ENCODE data around the gene PIP4K2C.

Gene PIP4K2C

DNA sequence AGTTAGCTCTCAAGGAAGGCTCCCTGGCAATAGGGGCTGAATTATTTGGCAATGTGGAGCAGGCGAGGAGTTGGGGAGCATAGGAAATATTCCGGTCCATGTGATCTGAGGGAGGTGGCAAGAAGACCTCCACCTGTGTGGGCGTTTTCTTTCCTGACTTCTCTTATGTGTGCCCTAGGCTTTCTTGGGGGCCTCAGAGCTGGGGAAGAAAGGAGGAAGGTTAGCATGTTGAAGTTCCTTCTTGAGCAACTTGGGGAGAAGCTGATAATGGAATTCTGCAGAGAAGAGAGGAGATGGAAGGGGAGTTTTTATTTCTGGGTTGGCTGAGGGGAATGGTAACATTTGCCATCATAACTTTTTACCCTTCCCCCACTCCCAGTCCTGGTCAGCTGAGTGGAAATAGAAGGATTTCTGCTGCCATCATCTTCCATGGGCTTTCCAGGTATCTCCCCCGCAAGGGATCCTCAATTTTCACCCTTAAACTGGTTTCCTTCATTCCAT, 14.9 kb downstream of the PIP4K2C start:
- no peak for TF ChIP-seq CTCF (IDR thresholded peaks at IDR 0.05; ENCODE audit: insufficient read depth, low read length, poor library complexity, severe bottlenecking)
- no peak for TF ChIP-seq EZH2phosphoT487 (conservative IDR thresholded peaks at IDR 0.05; ENCODE audit: low read length)
- Histone ChIP-seq H3K9me3 (ENCODE audit: insufficient read depth, low read length) (no peaks in the 10 kb centered on the region), H3K27ac (ENCODE audit: low read depth, low read length) (no peak overlapping the region), H3K79me2 (ENCODE audit: insufficient read depth, low read length) (no peaks in the 10 kb centered on the region), H3K4me3 (ENCODE audit: insufficient read depth, low read length, poor library complexity, severe bottlenecking) (no peak overlapping the region), H2AFZ (ENCODE audit: low read depth, low read length, severe bottlenecking) (no peak overlapping the region), H3F3A (ENCODE audit: insufficient read depth) (0 out of 2 replicates have a peak, but pooled peaks cover 6% of the 10 kb centered on the region), H4K20me1 (ENCODE audit: low read depth, low read length) (no peaks in the 10 kb centered on the region), H3K36me3 (ENCODE audit: low read length) (no peaks in the 10 kb centered on the region), H3K27me3 (ENCODE audit: low read length) (no peaks in the 10 kb centered on the region), H3K9me2 (replicated peaks; ENCODE audit: insufficient read depth, low read length) (no peaks in the 10 kb centered on the region), H3K4me2 (ENCODE audit: low read depth, low read length, poor library complexity, severe bottlenecking) (no peak overlapping the region), H3K9ac (ENCODE audit: low read length) (no peak overlapping the region)

GRCh38 chr12:57606399-57606798, 15.4 kb downstream of the PIP4K2C start:
- H3F3A ChIP-seq (ENCODE audit: insufficient read depth), result 0 out of 2 replicates have a peak, but pooled peaks cover 6% of the 10 kb centered on the region
- no peak overlapping the region for H2AFZ ChIP-seq (ENCODE audit: low read depth, low read length, severe bottlenecking)
- no peak overlapping the region for H3K4me2 ChIP-seq (ENCODE audit: low read depth, low read length, poor library complexity, severe bottlenecking)
- H3K4me3 ChIP-seq (ENCODE audit: insufficient read depth, low read length, poor library complexity, severe bottlenecking), result no peak overlapping the region
- no peaks in the 10 kb centered on the region for H3K27me3 ChIP-seq (ENCODE audit: low read length)
- H3K79me2 ChIP-seq (ENCODE audit: insufficient read depth, low read length), result no peaks in the 10 kb centered on the region
- H3K27ac ChIP-seq (ENCODE audit: low read depth, low read length), result no peak overlapping the region
- TF ChIP-seq EZH2phosphoT487 (conservative IDR thresholded peaks at IDR 0.05; ENCODE audit: low read length), result no peak
- TF ChIP-seq CTCF (IDR thresholded peaks at IDR 0.05; ENCODE audit: insufficient read depth, low read length, poor library complexity, severe bottlenecking), result no peak
- no peaks in the 10 kb centered on the region for H3K9me3 ChIP-seq (ENCODE audit: insufficient read depth, low read length)
- no peaks in the 10 kb centered on the region for H3K36me3 ChIP-seq (ENCODE audit: low read length)
- H3K9me2 ChIP-seq (replicated peaks; ENCODE audit: insufficient read depth, low read length), result no peaks in the 10 kb centered on the region
- no peak overlapping the region for H3K9ac ChIP-seq (ENCODE audit: low read length)
- no peaks in the 10 kb centered on the region for H4K20me1 ChIP-seq (ENCODE audit: low read depth, low read length)

DNA sequence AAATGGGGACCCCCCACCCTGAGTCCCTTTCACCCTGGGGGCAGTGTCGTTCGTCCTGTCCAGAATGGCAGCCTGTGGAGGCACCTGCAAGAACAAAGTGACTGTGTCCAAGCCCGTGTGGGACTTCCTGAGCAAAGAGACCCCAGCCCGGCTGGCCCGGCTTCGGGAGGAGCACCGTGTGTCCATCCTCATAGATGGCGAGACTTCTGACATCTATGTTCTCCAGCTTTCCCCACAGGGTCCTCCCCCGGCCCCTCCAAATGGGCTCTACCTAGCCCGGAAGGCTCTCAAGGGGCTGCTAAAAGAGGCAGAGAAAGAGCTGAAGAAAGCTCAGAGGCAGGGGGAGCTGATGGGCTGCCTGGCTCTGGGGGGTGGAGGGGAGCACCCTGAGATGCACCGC, 15.8 kb downstream of the PIP4K2C start:
- no peaks in the 10 kb centered on the region for H3K36me3 ChIP-seq (ENCODE audit: low read length)

More for the DNA sequence above, 15.8 kb downstream of the PIP4K2C start:
- no peaks in the 10 kb centered on the region for H3K9me2 ChIP-seq (replicated peaks; ENCODE audit: insufficient read depth, low read length)
- H2AFZ ChIP-seq (ENCODE audit: low read depth, low read length, severe bottlenecking), result no peak overlapping the region
- no peaks in the 10 kb centered on the region for H4K20me1 ChIP-seq (ENCODE audit: low read depth, low read length)
- H3K9me3 ChIP-seq (ENCODE audit: insufficient read depth, low read length), result no peaks in the 10 kb centered on the region
- no peaks in the 10 kb centered on the region for H3K27me3 ChIP-seq (ENCODE audit: low read length)
- H3K79me2 ChIP-seq (ENCODE audit: insufficient read depth, low read length), result no peaks in the 10 kb centered on the region
- TF ChIP-seq EZH2phosphoT487 (conservative IDR thresholded peaks at IDR 0.05; ENCODE audit: low read length), result no peak
- no peak for TF ChIP-seq CTCF (IDR thresholded peaks at IDR 0.05; ENCODE audit: insufficient read depth, low read length, poor library complexity, severe bottlenecking)
- H3K4me3 ChIP-seq (ENCODE audit: insufficient read depth, low read length, poor library complexity, severe bottlenecking), result no peak overlapping the region
- no peak overlapping the region for H3K27ac ChIP-seq (ENCODE audit: low read depth, low read length)
- no peak overlapping the region for H3K4me2 ChIP-seq (ENCODE audit: low read depth, low read length, poor library complexity, severe bottlenecking)
- H3F3A ChIP-seq (ENCODE audit: insufficient read depth), result 0 out of 2 replicates have a peak, but pooled peaks cover 6% of the 10 kb centered on the region
- no peak overlapping the region for H3K9ac ChIP-seq (ENCODE audit: low read length)
